HAP-1 (cell line): Measurements from ENCODE around the gene GLYATL1.

Experiments
- DNase-seq, 2 experiments: peaks; one replicate each; pipeline ENCODE4 v3.0.0-alpha.2; 2016 to 2020; ENCODE audit warnings: low spot score in 2 of 2
- H3K27me3 ChIP-seq: fragments of 250-450 bp; sonication (Bioruptor Pico); 2 replicates; pipeline ENCODE4 v1.5.1; 2020; ENCODE audit warnings: low read depth, mild to moderate bottlenecking, moderate library complexity
- H3K36me3 ChIP-seq: fragments of 250-450 bp; sonication (Bioruptor Pico); replicated peaks from 2 replicates; pipeline ENCODE4 v1.5.1; 2020; ENCODE audit warnings: mild to moderate bottlenecking
- H3K4me1 ChIP-seq: fragments of 250-450 bp; sonication (Bioruptor Pico); 2 replicates; pipeline ENCODE4 v1.5.1; 2020; ENCODE audit warnings: mild to moderate bottlenecking
- H3K4me3 ChIP-seq: fragments of 250-450 bp; sonication (Bioruptor Pico); 2 replicates; pipeline ENCODE4 v1.5.1; 2020; ENCODE audit warnings: mild to moderate bottlenecking, moderate library complexity
- H3K9me3 ChIP-seq: fragments of 250-450 bp; sonication (Bioruptor Pico); 2 replicates; pipeline ENCODE4 v1.5.1; 2020; ENCODE audit warnings: mild to moderate bottlenecking, moderate library complexity
- in situ Hi-C: fragments of 300-500 bp; cut with MboI; formaldehyde crosslinking; loops from 3 replicates; pipeline ENCODE4 v1.14.3; 2020; ENCODE audit warnings: low sequenced_read_pairs, inconsistent platforms, mixed read lengths

GLYATL1 gene

GRCh38 chr11:58939277-58939676, at the start of gene GLYATL1:
Gene GLYATL1 (plus strand): TSS chr11:58939488. CDS start chr11:58947088, 7,600 bp downstream.
- Histone ChIP-seq H3K4me1 (no peaks in the 10 kb centered on the region), H3K36me3 (no peaks in the 10 kb centered on the region), H3K4me3 (no peak within 1 kb of the TSS), H3K27me3 (no peaks in the 10 kb centered on the region), H3K9me3 (no peaks in the 10 kb centered on the region)
- no peak for DNase-seq
- in situ Hi-C loops: no loop called here

DNA sequence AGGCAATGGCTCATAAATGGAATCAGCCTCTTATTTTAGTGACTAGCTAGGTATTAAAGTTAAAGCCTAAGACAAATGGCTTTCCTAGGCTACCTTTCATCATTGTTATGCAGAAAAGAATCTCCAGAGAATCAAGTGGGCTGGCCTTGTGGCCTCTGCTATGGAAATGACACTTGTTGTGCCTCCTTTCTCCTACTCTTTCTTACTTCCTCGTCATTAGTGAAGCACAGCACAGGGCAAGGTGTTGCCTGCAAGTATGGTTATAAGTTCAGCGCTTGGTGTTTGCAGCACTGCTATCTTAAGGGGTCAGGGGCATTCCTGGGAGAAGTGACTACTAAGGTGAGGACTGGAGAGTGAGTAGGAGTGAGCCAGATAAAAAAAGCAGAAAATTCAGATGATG, 45.4 kb upstream of the GLYATL1 start:
- Histone ChIP-seq H3K4me1 (no peaks in the 10 kb centered on the region), H3K27me3 (no peaks in the 10 kb centered on the region), H3K9me3 (no peaks in the 10 kb centered on the region), H3K4me3 (no peak overlapping the region), H3K36me3 (no peaks in the 10 kb centered on the region)
- no peak for DNase-seq
- in situ Hi-C loops: no loop called here

- Histone ChIP-seq H3K9me3 (no peaks in the 10 kb centered on the region), H3K36me3 (no peaks in the 10 kb centered on the region), H3K27me3 (no peaks in the 10 kb centered on the region), H3K4me3 (no peak overlapping the region), H3K4me1 (no peaks in the 10 kb centered on the region)
- in situ Hi-C loops: no loop called here
- no peak for DNase-seq
These were observed 41.2 kb upstream of the GLYATL1 start for GRCh38 chr11:58898106-58898505.

- in situ Hi-C loops: loop anchor here (10.0 kb wide), 1 partner anchor 226 kb away; no protein-coding TSS in a partner anchor
- no peaks in the 10 kb centered on the region for H3K4me1 ChIP-seq
- no peaks in the 10 kb centered on the region for H3K36me3 ChIP-seq
- no peaks in the 10 kb centered on the region for H3K9me3 ChIP-seq
- no peak overlapping the region for H3K4me3 ChIP-seq
- peak; percentile 74 to 89 for DNase-seq
- H3K27me3 ChIP-seq: no peaks in the 10 kb centered on the region
These were observed 38.5 kb upstream of the GLYATL1 start for GRCh38 chr11:58900479-58901420.

GRCh38 chr11:58902881-58903280, 36.4 kb upstream of the GLYATL1 start:
- Histone ChIP-seq H3K4me3 (no peak overlapping the region), H3K4me1 (no peaks in the 10 kb centered on the region), H3K27me3 (no peaks in the 10 kb centered on the region), H3K9me3 (no peaks in the 10 kb centered on the region), H3K36me3 (no peaks in the 10 kb centered on the region)
- no peak for DNase-seq
- in situ Hi-C loops: loop anchor here (10.0 kb wide), 1 partner anchor 228 kb away; no protein-coding TSS in a partner anchor

DNA sequence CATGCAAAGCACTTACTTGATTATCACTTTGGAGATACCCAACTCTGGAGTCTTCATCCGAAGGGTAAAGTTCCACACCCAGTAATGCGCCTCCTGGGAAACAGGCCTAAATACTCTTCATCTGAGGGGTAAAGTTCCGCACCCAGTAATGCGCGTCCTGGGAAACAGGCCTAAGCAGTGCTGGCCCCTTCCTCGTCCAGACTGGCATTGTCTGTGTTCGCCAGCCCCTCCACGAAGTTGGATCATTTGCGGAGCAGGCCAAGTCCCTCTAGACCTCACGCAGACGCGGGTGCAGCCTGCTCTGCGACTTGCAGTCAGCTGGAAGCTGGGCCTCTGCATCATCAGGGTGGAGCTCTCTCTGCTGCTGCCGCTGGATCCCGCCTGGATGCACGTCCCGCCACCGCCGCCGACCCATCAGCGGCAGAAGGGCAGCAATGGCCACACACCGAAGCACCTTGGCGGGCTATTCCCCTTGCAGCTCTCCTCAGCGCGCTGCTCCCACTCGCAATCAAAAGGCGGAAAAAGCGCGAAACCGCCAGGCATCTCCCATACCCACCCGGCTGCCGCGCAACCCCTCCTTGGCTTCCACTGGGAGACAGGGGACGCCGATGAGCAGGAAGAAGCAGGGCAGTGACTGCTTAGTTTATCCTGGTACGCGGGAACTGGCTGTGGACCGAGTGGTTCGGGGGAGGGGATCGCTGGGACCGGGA, 34.1 kb upstream of the GLYATL1 start:
- no peaks in the 10 kb centered on the region for H3K4me1 ChIP-seq
- no peaks in the 10 kb centered on the region for H3K9me3 ChIP-seq
- H3K36me3 ChIP-seq: no peaks in the 10 kb centered on the region
- DNase-seq: no peak
- in situ Hi-C loops: loop anchor here (10.0 kb wide), 1 partner anchor 230 kb away; no protein-coding TSS in a partner anchor
- H3K27me3 ChIP-seq: no peaks in the 10 kb centered on the region
- H3K4me3 ChIP-seq: no peak overlapping the region

GRCh38 chr11:58905721-58906547, 33.4 kb upstream of the GLYATL1 start:
- H3K27me3 ChIP-seq: no peaks in the 10 kb centered on the region

GRCh38 chr11:58907780-58908179, 31.5 kb upstream of the GLYATL1 start:
- Histone ChIP-seq H3K36me3 (no peaks in the 10 kb centered on the region), H3K4me1 (no peaks in the 10 kb centered on the region), H3K9me3 (no peaks in the 10 kb centered on the region), H3K4me3 (no peak overlapping the region), H3K27me3 (no peaks in the 10 kb centered on the region)
- in situ Hi-C loops: loop anchor here (10.0 kb wide), 1 partner anchor 233 kb away; no protein-coding TSS in a partner anchor
- DNase-seq: no peak

More at GRCh38 chr11:58905721-58906547, 33.4 kb upstream of the GLYATL1 start:
- Histone ChIP-seq H3K9me3 (no peaks in the 10 kb centered on the region), H3K4me1 (no peaks in the 10 kb centered on the region), H3K4me3 (no peak overlapping the region), H3K36me3 (no peaks in the 10 kb centered on the region)
- in situ Hi-C loops: loop anchor here (10.0 kb wide), 1 partner anchor 231 kb away; no protein-coding TSS in a partner anchor
- no peak for DNase-seq

- in situ Hi-C loops: no loop called here
- no peak for DNase-seq
- Histone ChIP-seq H3K9me3 (peaks cover 2% of the 10 kb centered on the region; the same call in 1 of the 2 replicates), H3K36me3 (no peaks in the 10 kb centered on the region), H3K27me3 (no peaks in the 10 kb centered on the region), H3K4me3 (no peak overlapping the region), H3K4me1 (no peaks in the 10 kb centered on the region)
These were observed 27.2 kb upstream of the GLYATL1 start for GRCh38 chr11:58912124-58912523.

DNA sequence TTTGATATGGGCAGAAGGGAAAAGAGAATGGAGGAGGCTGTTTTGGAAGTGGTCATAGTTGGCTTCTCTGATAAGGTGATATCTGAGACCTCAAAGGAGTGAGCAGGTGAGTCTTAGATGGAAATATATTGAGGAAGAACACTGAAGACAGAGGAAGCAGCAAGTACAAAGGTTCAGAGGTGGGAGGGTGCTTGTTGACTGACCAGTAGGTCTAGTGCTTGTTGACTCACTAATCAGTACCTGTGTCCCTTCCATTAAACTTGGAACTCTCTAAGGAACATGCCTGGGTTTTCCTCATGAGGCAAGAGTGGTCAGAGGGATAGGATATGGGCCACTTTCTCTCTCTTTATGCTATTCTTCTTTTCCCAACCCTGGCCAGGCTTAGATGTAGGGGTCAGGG, 25.6 kb upstream of the GLYATL1 start:
- H3K36me3 ChIP-seq: no peaks in the 10 kb centered on the region
- DNase-seq: no peak
- H3K4me3 ChIP-seq: no peak overlapping the region
- H3K27me3 ChIP-seq: no peaks in the 10 kb centered on the region
- H3K4me1 ChIP-seq: no peaks in the 10 kb centered on the region
- peaks cover 2% of the 10 kb centered on the region; the same call in 1 of the 2 replicates for H3K9me3 ChIP-seq
- in situ Hi-C loops: no loop called here

- no peaks in the 10 kb centered on the region for H3K4me1 ChIP-seq
- in situ Hi-C loops: no loop called here
These were observed 24.3 kb upstream of the GLYATL1 start for GRCh38 chr11:58914821-58915543.

DNA sequence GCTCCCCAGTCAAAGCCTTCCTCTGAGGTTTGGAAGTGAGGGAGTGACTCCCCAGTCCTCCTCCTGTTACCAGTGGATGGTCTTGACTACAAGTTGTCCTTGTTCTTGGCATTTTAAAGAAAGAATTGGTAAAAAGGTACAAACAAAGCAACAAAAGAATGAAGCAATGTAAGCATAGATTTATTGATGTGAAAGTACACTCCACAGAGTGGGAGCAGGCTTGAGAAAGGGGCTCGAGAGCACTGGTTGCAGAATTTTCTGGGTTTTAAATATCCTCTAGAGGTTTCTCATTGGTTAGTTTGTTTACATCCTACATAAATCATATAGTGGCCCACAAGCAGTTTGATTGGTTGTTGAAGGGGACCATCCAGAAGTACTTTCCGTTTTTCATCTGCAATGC, 22.7 kb upstream of the GLYATL1 start:
- Histone ChIP-seq H3K4me1 (no peaks in the 10 kb centered on the region), H3K36me3 (no peaks in the 10 kb centered on the region), H3K9me3 (peaks cover 2% of the 10 kb centered on the region; the same call in 1 of the 2 replicates), H3K27me3 (no peaks in the 10 kb centered on the region), H3K4me3 (no peak overlapping the region)
- in situ Hi-C loops: no loop called here
- no peak for DNase-seq

More at GRCh38 chr11:58914821-58915543, 24.3 kb upstream of the GLYATL1 start:
- no peaks in the 10 kb centered on the region for H3K36me3 ChIP-seq
- no peak for DNase-seq
- H3K9me3 ChIP-seq: peaks cover 2% of the 10 kb centered on the region; the same call in 1 of the 2 replicates
- no peak overlapping the region for H3K4me3 ChIP-seq
- H3K27me3 ChIP-seq: no peaks in the 10 kb centered on the region
